HG03108 (cell line): Measurements from ENCODE around the gene ENTPD2.

Source experiments
- ATAC-seq: cut with Tn5 transposase; IDR thresholded peaks from one replicate; pipeline ENCODE4 v1.9.1; 2021; ENCODE audit warnings: moderate library complexity; ENCODE audit not compliant: unreplicated experiment

Gene ENTPD2

DNA sequence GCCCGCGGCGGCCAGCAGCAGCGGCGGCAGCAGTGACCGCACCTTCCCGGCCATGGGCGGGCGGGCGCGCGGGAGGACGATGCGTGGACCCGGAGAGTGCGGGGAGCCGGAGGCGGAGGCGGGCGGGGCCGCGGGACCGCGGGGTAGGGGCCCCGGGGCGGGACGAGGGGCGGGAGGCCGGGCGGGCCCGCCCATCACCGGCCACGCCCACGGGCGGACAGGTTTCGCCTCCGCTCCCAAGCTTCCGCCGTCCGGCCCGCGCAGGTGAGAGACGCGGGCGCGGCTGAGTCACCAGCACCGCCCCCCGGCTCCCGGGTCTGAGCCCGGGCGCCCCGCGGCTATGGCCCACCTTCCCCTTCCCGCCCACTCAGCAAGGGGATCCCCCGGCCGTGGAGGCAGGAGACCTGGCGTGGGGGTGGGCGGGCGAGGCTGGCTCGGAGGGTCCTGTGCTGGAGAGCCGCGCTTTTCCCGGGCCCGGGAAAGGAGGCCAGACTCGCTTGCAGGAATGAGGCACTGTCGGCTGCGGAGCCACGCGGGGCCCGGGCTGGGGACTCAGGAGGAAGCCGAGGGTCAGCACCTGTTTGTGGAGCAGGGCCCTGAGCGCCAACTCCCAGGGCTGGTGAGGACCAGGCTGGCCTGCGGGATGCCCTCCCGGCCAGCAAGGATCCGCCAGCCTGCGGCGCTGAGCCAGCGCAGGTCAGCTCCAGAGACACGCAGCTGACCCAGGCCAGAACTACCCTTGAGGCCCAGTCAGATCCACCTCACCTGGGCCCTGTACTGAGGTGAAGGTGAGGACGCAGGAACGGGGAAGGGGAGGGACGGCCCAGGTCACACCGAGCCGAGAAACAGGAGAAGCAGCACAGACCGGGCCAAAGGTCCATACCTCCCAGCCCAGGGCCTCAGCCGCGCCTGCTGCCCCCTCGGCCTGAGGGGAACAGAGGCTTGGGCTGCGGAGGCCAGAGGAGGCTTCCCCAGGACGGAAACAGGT lies at the start of gene ENTPD2:
TSS of gene ENTPD2 (minus strand) at position 118 of the 988 bp plus-strand sequence. CDS start at position 54, 64 bp downstream.
- no peak for ATAC-seq

DNA sequence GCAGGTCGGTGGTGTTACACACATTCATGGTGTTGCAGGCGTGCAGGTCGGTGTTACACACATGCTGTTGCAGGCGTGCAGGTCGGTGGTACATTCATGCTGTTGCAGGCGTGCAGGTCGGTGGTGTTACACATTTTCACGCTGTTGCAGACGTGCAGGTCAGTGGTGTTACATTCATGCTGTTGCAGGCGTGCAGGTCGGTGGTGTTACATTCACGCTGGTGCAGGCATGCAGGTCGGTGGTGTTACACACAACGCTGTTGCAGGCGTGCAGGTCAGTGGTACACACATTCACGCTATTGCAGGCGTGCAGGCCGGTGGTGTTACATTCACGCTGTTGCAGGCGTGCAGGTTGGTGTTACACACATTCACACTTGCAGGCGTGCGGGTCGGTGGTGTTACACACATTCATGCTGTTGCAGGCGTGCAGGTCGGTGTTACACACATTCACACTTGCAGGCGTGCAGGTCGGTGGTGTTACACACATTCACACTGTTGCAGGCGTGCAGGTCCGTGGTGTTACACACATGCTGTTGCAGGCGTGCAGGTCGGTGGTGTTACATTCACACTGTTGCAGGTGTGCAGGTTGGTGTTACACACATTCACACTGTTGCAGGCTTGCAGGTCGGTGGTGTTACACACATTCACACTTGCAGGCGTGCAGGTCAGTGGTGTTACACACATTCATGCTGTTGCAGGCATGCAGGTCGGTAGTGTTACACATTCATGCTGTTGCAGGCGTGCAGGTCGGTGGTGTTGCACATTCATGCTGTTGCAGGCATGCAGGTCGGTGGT lies 49.5 kb upstream of the ENTPD2 start:
- no peak for ATAC-seq

GRCh38 chr9:137099231-137099630 lies 45.4 kb upstream of the ENTPD2 start:
- ATAC-seq, result no peak

DNA sequence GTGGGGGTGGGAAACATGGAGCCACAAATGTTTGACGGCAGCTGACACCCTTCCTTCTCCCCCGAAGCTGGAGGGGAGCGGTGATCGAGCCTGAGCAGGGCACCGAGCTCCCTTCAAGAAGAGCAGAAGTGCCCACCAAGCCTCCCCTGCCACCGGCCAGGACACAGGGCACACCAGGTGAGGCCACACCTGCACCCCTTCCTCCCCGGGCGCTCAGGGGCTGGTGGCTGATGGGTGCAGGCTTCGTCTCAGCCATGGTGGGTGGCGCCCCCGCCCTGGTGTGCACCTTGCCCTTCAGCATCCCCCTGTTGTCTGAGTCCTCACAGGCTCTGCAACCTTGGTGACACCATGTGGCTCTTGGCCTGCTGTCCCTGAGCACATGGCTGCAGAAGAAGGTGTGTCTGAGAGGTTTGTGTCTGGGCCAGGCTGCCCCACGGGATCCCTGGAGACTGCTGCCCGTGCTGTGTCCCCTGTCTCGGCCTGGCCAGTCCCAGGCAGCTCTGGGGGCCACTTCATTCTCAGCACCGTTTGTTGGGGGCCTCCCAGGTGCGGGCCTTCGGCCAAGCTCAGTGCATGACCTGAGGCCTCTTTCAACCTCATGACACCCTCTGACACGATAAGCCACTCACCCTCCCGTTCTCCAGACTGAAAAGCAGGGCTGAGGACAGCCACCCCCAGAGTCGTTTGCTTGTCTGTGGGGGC lies 44.1 kb upstream of the ENTPD2 start:
- ATAC-seq, result no peak

DNA sequence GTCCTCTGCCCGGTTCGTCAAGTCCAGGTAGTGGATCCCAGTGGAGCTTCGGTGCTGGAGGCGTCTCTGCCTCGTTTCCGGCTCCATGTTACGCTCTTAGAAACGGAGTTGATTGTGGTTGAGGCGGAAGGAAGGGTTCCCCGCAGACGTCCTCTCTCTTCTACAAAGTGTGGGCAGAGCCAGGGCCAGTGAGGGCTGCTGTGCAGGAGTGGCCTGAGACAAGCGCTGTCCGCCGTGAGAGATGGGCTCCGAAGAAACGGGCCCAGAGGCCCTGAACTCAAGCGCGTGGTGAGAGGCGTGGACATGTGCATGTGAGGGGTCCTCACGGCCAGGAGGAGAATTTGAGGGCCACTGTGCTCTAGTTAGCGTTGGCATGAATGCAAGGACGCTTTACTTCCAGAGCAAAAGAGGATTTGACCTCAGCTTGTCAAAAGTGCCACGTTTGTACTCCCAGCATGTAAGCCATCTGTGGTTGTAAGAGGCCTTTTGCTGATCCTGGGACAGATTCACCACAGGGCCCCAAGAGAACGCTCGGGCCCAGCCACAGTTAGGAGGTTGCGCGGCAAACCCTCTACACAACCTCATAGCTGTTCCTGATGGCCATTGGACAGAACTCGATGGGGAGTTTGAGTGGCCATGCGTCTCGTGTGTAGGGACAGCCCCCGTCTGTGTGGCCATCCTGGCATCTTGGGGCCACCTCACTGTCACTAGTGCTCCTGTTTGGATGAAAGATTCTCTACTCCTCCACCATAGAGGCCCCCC lies 43.1 kb upstream of the ENTPD2 start:
- no peak for ATAC-seq

GRCh38 chr9:137095664-137096517 lies 42.0 kb upstream of the ENTPD2 start:
- peak; percentile 88 for ATAC-seq

DNA sequence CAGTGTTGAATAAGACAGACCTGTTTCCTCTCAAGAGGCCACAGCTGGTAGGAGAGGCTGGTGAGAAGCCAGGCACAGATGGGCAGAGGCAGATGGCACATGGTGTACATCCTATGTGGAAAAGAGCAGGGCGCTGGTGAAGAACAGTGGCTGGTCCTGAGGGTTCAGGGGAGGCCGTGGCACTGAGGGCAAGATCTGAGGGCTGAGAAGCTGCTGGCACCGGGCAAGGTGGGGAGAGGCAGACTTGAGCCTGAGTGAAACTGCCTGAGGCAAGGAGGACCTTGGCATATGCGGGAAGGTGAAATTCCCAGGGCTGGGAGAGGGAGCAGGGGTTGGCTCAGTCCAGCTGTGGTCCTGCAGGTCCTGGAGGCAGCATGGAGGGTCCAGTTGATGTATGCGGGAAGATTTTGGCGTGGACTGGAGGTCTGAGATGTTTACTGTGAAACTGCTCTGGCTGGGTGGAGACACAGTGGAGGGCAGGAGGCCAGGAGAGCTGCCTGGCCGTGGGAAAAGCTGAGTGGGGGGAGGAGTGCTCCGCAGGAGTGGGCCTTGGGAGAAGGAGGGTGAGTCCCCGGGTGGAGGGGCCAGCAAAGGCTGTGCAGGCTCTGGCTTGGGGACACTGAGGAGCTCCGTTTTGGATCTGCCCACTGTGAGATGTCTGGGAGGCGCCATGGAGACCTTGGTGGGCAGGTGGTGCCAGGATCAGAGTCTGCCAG lies 35.5 kb upstream of the ENTPD2 start:
- ATAC-seq, result no peak

DNA sequence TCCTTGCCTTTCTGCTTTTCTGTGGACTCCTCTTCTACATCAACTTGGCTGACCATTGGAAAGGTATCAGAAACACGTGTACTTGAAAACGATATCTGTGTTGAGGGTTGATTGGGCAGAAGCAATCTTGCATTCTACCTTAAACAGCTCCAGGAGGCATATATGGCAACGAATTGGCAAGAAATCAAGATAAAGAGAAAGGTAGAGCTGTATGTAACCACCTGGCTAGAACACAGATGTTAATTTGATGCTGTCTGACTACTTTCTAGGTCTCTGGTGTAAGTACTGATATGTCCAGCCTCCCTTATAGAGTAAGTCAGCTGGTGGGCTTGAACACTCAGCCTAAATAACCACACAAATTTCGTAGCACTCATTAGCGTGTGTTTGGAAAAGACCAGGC lies 34.3 kb upstream of the ENTPD2 start:
- ATAC-seq, result no peak

DNA sequence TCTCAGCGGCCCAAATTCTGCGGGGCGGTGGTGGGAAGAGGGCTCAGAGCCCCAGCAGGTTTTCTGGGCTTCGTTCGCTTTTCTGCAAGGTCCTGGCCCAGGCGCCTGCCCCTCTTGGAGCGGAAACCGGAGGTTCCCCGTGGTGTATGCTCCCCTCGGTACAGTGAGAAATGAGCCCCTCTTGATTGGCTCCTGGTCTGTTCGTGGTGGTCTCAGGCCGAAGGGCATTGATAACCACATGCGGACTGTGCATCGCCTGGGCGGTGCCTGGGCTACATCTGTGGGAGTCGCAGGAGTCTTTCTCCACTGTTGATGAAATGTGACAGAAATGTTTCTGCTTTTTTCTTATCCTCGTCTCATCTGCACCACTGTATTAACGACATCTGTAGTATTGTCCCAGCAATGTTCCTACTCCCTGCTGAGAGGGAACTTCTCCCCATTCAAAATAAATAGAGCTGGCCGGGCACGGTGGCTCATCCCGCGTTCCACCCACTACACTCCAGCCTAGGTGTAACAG lies 33.6 kb upstream of the ENTPD2 start:
- ATAC-seq, result no peak

DNA sequence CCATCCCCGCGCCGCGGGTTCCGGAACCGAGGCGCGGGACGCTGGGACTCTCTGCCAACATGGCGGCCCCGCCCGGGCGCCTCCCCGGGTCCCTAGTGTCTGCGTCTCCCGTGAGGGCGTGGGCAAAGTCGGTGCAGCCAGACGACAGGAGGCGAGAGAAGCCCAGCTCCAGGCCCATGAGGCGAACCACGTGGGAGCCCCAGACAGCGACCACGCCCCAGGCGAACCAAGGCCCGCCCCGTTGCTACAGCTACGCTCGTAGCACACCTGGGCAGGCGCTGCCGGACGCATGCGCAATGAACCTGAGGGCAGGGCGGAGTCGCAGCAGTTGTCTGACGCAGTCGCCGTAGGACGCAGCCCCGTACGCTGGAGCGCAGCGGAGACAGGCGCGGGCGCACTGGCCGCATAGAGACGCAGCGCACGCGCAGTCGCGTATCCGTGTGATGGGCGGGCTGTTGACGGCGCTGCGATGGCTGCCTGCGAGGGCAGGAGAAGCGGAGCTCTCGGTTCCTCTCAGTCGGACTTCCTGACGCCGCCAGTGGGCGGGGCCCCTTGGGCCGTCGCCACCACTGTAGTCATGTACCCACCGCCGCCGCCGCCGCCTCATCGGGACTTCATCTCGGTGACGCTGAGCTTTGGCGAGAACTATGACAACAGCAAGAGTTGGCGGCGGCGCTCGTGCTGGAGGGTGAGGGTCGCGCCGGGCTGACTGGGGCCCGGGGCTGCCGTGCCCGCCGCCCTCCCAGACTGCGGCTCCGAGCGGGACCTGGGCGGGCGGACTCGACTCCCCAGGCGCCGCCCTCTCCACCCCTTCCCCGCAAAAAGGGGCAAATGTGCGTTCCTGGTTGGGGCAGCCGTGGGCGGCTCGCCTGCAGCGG lies 32.9 kb upstream of the ENTPD2 start, which contains the start of gene MAN1B1:
TSS of gene MAN1B1 (plus strand) at position 455 of the 878 bp plus-strand sequence. CDS start at position 470, 15 bp downstream.
- peak; percentile 85 for ATAC-seq

GRCh38 chr9:137085920-137086530 lies 32.2 kb upstream of the ENTPD2 start:
- ATAC-seq, result peak; percentile 4

DNA sequence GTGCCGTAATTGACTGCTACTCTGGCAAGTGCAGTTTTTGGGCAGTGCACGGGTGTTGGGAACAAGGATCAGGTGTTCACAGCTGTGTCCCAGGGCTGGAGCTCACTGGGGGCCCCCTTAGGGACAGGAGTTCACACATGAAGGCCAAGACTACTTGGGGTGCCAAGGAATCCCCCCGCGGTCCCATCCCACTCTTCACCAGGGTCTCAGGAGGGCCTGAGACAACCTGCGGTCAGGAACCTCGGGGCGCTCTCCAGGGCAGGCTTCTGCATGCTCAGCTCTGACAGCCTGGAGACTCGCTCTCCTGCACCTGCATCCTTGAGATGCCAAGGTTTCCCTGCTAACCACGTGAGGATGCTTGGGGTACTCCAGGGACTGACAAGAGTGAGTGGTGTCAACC lies 30.7 kb upstream of the ENTPD2 start:
- ATAC-seq, result no peak

DNA sequence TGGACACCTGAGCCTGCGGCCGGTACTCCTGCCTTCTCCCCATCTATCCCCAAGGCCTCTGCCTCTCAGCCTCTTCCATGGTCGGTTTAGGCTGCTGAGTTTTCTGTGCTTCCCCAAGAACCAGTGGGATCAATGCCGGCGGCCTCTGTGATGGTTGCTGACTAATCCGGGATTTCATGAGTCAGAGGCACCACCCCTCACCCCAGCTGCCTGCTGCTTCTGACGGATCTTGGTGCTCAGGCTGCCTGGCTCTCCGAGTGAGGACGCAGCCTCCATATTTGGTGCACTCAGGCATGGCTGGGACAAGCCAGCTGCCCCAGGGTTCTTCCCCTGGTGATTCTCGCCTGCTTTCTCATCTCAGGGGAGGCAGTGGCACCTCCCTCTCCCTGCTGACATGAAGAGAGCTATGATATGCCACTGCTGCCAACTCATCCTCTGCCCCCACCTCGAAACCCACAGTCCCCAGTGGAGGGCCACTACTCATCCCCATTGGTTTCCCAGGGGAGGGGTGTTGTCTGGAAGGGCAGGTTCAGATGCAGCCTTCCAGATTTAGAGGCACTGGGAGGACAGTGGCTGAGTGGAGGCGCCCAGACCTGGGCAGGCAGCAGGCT lies 29.6 kb upstream of the ENTPD2 start:
- no peak for ATAC-seq

GRCh38 chr9:137082925-137083290 lies 29.0 kb upstream of the ENTPD2 start:
- ATAC-seq, result no peak

DNA sequence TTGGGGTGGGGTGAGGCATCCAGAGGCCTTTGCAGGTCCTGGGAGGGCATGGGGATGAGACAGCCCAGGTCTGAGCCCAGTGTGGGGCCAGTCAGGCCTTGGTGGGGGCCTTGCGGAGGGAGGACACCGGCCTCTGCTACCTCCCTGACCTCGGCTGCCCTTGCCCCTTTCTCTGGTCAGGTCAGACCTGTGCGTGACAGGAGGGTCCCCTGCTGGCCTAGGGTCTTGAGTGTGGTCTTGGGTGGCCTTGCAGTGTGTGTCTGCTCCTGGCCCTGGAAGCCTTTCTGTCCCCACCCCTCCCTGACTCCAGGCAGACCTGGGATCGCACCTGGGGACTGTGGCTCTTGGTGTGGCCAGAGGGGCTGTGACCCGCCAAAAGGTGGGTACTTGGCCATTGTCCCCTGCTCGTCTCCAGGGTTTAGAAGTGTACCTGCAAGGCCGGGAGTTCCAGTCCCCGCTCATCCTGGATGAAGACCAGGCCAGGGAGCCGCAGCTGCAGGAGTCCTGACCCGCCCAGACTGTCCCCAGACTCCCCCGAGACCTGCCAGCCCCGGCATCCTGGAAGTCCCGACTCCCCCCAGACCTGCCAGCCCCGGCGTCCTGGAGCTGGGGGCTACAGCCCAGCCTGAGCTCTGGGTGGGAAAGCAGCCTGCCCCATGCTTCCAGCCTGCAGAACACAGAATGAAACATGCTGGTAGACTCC lies 28.5 kb upstream of the ENTPD2 start:
- ATAC-seq, result no peak
